Mesodermal cell (in vitro differentiated cells): ENCODE results near the gene TIGAR. TPM values are rescaled to one million over a fixed set of nuclear protein-coding genes. Genes with fewer than 3 reads are reported as not detected.

Source experiments
- H3K27ac ChIP-seq: 2 replicates; pipeline ENCODE4 v1.7.0; 2013; ENCODE audit warnings: mild to moderate bottlenecking, low read depth, low read length, moderate library complexity; ENCODE audit not compliant: severe bottlenecking
- H3K36me3 ChIP-seq: 2 replicates; pipeline ENCODE4 v1.7.1; 2013; ENCODE audit warnings: mild to moderate bottlenecking, low read length, moderate library complexity; ENCODE audit not compliant: control insufficient read depth, insufficient read depth
- H3K4me1 ChIP-seq: one replicate; pipeline ENCODE4 v1.7.1; 2013; ENCODE audit warnings: mild to moderate bottlenecking, low read length; ENCODE audit not compliant: insufficient read depth, control insufficient read depth, poor library complexity, severe bottlenecking
- H3K4me3 ChIP-seq: 2 replicates; pipeline ENCODE4 v1.7.0; 2013; ENCODE audit warnings: low read length, control low read depth, mild to moderate bottlenecking; ENCODE audit not compliant: insufficient read depth, poor library complexity, severe bottlenecking; ENCODE audit errors: extremely low read depth
- H3K9me3 ChIP-seq: 2 replicates; pipeline ENCODE4 v1.7.1; 2013; ENCODE audit warnings: mild to moderate bottlenecking, low read length, moderate library complexity; ENCODE audit not compliant: control insufficient read depth
- WGBS, 2 experiments: methylation state at CpG; one replicate each; pipeline ENCODE4 v1.1.5; 2013; ENCODE audit warnings: missing lambda C conversion rate in 2 of 2; ENCODE audit not compliant: insufficient coverage in 2 of 2; 5-methylcytosine and 5-hydroxymethylcytosine counted together
- polyA plus RNA-seq, 2 experiments: library from polyadenylated mRNA; stranded (reverse); fragments of 50-300 nt; gene quantifications; one replicate each; pipeline ENCODE4 v1.2.3, GENCODE V29; 2013

The TIGAR gene, protein sequence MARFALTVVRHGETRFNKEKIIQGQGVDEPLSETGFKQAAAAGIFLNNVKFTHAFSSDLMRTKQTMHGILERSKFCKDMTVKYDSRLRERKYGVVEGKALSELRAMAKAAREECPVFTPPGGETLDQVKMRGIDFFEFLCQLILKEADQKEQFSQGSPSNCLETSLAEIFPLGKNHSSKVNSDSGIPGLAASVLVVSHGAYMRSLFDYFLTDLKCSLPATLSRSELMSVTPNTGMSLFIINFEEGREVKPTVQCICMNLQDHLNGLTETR
- 9.8 TPM for polyA plus RNA-seq (2013, experiment 1 of 2)
- polyA plus RNA-seq (2013, experiment 2 of 2): 12.9 TPM

DNA sequence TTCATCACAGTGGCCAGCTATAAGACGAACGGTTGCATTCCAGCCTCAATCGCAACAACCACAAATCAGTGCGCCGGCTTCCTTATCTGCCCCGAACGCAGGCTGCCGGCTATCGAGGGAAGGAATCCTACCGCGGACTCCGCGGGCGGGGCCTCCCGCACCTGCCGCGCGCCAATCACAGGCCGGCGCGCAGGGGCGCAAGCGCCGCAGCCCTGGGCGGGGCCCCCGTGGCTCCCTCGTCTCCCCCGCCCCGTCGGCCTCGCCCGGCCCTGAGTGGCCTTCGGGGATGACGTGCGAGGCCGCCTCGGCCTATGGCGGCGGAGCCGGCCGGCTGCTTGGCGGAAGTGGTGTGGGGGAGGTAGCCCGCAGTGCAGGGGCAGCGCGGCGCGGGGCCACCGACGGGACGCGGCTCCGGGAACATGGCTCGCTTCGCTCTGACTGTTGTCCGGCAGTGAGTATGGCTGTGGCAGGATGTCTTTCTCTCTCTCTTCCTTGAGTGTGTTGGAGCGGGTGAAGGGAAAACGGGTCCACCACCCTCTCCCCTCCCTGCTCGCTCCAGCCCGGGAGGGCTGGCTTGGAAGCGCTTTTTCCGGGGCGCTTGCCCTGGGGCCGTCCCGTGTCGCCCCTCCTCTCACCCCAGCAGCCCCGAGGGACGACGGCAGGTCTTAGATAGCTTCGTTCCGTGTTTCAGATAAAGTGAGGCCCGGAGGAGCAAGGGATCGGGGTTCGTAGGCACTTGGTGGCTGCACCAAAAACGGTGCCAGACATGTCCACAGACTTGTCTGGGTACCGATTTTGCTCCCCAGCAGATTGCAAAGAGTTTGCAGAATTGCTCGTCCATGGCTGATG is at the start of gene TIGAR:
TIGAR (plus strand) TSS at position 361 of the 849 bp plus-strand sequence; CDS start at position 420, 59 bp downstream.
- peaks cover 16% of the 10 kb centered on the region for H3K4me1 ChIP-seq
- peaks cover 33% of the 10 kb centered on the region for H3K36me3 ChIP-seq
- H3K9me3 ChIP-seq: no peaks in the 10 kb centered on the region
- WGBS, 2 experiments: 0% methylated on average over 52 to 62 of the region's 76 CpGs
- peak within 1 kb of the TSS; percentile 97 for H3K4me3 ChIP-seq
- peak within 1 kb of the TSS; percentile 95 for H3K27ac ChIP-seq

DNA sequence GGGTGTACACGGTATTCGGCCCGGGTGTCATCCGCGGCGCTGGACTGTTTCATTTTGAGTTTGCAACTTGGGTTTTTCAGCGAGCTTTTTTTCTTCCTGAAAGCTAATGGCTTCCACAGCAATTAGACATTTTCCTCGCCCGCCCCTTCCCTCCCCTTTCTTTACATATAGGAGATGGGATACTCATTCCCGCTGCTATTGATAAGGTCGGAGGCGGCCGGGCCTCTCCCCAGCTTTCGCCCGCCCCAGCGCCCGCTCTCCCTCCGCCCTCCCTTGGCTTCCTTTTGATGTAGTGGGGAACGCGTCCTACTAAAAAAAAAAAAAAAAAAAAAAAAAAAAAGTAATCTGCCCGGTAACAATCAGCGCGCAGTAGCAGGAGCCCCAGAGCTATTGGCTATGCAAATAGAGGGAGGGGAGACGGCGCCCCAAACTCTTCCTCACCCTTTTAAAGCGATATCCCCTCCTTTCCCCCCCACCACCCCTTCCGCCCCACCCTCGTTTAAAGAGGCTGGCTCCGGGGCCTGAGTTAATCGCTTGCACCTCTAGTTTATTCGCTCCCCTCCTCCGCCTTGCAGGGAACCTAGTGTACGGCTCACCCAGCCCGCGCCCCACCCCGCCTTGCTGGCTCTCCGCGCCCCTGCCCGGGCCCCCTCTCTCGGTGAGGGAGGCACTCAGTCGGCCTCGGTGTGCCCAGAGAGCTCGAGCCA is 49.1 kb upstream of the TIGAR start:
- WGBS, 2 experiments: 0% methylated on average over 10 to 24 of the region's 43 CpGs
- peak overlapping the region; percentile 99 for H3K4me3 ChIP-seq
- H3K4me1 ChIP-seq: peaks cover 17% of the 10 kb centered on the region
- H3K9me3 ChIP-seq: no peaks in the 10 kb centered on the region
- peak overlapping the region; percentile 81 for H3K27ac ChIP-seq
- peaks cover 11% of the 10 kb centered on the region for H3K36me3 ChIP-seq

DNA sequence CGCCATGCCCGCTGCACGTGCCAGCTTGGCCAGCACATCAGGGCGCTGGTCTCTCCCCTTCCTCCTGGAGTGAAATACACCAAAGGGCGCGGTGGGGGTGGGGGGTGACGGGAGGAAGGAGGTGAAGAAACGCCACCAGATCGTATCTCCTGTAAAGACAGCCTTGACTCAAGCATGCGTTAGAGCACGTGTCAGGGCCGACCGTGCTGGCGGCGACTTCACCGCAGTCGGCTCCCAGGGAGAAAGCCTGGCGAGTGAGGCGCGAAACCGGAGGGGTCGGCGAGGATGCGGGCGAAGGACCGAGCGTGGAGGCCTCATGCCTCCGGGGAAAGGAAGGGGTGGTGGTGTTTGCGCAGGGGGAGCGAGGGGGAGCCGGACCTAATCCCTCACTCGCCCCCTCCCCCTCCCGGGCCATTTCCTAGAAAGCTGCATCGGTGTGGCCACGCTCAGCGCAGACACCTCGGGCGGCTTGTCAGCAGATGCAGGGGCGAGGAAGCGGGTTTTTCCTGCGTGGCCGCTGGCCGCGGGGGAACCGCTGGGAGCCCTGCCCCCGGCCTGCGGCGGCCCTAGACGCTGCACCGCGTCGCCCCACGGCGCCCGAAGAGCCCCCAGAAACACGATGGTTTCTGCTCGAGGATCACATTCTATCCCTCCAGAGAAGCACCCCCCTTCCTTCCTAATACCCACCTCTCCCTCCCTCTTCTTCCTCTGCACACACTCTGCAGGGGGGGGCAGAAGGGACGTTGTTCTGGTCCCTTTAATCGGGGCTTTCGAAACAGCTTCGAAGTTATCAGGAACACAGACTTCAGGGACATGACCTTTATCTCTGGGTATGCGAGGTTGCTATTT is 48.4 kb upstream of the TIGAR start:
- Histone ChIP-seq H3K36me3 (peaks cover 18% of the 10 kb centered on the region), H3K27ac (peak overlapping the region; percentile 81), H3K9me3 (no peaks in the 10 kb centered on the region), H3K4me1 (peaks cover 24% of the 10 kb centered on the region), H3K4me3 (peak overlapping the region; percentile 99)
- WGBS, 2 experiments: 0 to 1% methylated on average over 30 to 56 of the region's 62 CpGs

DNA sequence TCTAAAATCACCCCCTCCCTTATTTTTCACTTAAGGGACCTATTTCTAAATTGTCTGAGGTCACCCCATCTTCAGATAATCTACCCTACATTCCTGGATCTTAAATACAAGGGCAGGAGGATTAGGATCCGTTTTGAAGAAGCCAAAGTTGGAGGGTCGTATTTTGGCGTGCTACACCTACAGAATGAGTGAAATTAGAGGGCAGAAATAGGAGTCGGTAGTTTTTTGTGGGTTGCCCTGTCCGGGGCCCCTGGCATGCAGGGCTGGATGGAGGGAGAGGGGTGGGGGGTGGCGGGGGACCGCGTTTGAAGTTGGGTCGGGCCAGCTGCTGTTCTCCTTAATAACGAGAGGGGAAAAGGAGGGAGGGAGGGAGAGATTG is 47.8 kb upstream of the TIGAR start:
- H3K36me3 ChIP-seq: peaks cover 24% of the 10 kb centered on the region
- 0% methylated on average over 1 to 9 of the region's 10 CpGs for WGBS, 2 experiments
- peak overlapping the region; percentile 81 for H3K27ac ChIP-seq
- H3K9me3 ChIP-seq: no peaks in the 10 kb centered on the region
- peak overlapping the region; percentile 99 for H3K4me3 ChIP-seq
- H3K4me1 ChIP-seq: peaks cover 29% of the 10 kb centered on the region

DNA sequence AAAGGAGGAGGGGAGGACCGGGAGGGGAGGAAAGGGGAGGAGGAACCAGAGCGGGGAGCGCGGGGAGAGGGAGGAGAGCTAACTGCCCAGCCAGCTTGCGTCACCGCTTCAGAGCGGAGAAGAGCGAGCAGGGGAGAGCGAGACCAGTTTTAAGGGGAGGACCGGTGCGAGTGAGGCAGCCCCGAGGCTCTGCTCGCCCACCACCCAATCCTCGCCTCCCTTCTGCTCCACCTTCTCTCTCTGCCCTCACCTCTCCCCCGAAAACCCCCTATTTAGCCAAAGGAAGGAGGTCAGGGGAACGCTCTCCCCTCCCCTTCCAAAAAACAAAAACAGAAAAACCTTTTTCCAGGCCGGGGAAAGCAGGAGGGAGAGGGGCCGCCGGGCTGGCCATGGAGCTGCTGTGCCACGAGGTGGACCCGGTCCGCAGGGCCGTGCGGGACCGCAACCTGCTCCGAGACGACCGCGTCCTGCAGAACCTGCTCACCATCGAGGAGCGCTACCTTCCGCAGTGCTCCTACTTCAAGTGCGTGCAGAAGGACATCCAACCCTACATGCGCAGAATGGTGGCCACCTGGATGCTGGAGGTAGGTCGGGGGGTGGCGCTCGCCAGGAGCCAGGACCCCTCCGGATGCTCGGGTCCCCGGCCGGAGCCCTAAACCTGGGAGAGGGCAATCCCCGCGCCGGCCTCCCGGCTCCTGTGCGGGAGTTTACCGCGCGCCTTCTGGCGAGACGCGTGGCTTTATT is 47.2 kb upstream of the TIGAR start, which contains the start of gene CCND2:
CCND2 (plus strand) TSS at position 111 of the 744 bp plus-strand sequence; CDS start at position 390, 279 bp downstream.
- Histone ChIP-seq H3K4me1 (peaks cover 32% of the 10 kb centered on the region), H3K9me3 (no peaks in the 10 kb centered on the region), H3K4me3 (peak within 1 kb of the TSS; percentile 99), H3K36me3 (peaks cover 30% of the 10 kb centered on the region), H3K27ac (peak within 1 kb of the TSS; percentile 81)
- 0% methylated on average over 34 to 39 of the region's 52 CpGs for WGBS, 2 experiments

DNA sequence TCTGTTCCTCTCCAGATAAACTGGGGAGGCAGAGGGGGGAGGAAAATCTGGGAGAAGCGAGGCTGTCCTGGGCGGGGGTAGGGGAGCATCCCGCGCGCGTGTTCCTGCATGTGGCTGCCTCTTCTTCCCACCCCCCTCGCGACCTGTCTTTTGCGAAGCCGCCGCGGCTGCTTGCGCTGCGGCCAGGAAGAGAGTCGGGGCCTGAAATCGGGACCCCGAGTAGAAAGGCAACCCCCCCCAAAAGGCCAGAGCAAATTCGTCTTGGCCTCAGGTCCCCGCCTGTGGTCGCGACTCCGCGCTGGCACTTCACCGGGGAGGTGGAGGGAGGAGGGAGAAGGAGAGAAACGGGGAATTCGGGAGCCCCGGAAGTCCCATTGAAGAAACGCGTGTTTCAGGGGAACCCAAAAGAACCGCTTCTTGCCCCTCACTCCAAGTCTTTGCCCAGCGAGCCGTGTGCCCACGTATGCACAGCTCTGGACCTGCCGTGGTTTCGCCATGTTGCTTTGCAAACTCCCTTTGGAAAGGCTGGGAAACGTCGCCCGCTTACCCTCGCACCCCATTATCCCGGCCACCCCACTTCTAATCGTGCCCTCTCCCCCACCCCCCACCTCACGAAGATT is 46.5 kb upstream of the TIGAR start:
- Histone ChIP-seq H3K4me1 (peaks cover 39% of the 10 kb centered on the region), H3K36me3 (peaks cover 37% of the 10 kb centered on the region), H3K9me3 (no peaks in the 10 kb centered on the region), H3K4me3 (peak overlapping the region; percentile 99), H3K27ac (no peak overlapping the region)
- WGBS, 2 experiments: 0 to 2% methylated on average over 10 to 18 of the region's 42 CpGs

DNA sequence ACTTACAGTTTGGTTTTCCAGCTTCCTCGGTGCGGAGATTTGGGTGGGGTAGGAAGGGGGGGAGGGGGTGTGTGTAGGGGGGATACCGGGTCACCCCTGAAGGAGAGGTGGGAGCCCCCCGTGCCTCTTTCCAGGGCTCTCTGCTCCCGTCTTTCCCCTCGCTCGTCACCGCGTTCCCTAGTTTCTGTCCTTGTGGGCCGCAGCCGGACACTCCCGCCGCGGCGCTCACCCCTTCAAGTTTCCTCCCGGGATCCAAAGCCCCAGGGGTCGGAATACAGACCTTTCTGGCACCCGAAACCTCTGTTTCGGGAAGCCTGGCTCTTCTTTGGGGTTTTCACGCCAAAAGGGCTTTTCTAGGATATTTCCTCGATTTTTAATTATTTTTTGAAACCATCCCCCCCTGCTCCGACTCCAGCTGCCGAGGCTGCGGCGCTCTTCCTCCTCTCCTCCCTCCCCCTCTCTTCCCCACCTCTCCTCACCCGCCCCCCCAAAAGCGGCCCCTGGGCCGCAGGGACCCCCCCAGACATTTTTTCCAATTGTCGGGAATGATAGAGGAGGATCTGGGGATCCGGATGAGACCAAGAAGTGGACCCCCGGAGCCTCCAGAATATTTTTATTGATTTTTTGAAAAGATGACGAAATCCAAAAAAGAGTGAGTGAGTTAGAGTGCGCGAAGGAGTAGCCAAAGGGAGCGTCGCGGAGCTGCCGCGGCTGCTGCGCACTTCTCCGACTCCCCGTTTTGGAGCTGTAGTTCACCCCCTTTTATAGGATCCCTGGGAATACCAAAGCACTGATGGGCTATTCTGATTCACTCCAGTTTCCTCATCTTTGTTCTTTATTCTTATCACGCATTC is 45.8 kb upstream of the TIGAR start:
- no peaks in the 10 kb centered on the region for H3K9me3 ChIP-seq
- H3K36me3 ChIP-seq: peaks cover 44% of the 10 kb centered on the region
- peaks cover 44% of the 10 kb centered on the region for H3K4me1 ChIP-seq
- H3K27ac ChIP-seq: peak overlapping the region; percentile 74
- peak overlapping the region; percentile 99 for H3K4me3 ChIP-seq
- WGBS, 2 experiments: 0% methylated on average over 29 to 30 of the region's 43 CpGs

DNA sequence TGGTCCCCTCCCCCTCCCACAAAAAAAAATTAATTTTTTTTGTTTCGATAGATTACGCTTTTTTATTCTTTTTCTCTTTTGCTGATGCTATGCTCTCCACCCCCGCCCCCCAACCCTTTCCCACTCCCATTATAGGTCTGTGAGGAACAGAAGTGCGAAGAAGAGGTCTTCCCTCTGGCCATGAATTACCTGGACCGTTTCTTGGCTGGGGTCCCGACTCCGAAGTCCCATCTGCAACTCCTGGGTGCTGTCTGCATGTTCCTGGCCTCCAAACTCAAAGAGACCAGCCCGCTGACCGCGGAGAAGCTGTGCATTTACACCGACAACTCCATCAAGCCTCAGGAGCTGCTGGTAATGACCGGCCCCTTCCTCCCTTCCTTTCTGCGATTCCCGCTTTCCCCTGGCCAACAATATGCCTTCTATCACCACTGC is 45.1 kb upstream of the TIGAR start:
- H3K27ac ChIP-seq: peak overlapping the region; percentile 59
- WGBS, 2 experiments: 5 to 6% methylated on average over 11 of the region's 14 CpGs
- H3K4me1 ChIP-seq: peaks cover 49% of the 10 kb centered on the region
- H3K9me3 ChIP-seq: no peaks in the 10 kb centered on the region
- peaks cover 49% of the 10 kb centered on the region for H3K36me3 ChIP-seq
- peak overlapping the region; percentile 99 for H3K4me3 ChIP-seq
